ENCODE data around the gene PHYH.
"Not testable (repeated sequence)": the region's sequence is repeated elsewhere in the genome, so short reads cannot be mapped to it uniquely, and the experiment has no call there.

The PHYH gene

GRCh38 chr10:13271552-13272163, 28.2 kb downstream of the PHYH start:
- peak; percentile 15 to 36 for DNase-seq (ENCODE audit: low read depth in 2 of 2)

GRCh38 chr10:13270877-13271551, 28.9 kb downstream of the PHYH start:
- DNase-seq (ENCODE audit: low read depth in 2 of 2), result no peak

- no peak for DNase-seq (ENCODE audit: low read depth in 2 of 2)
These were observed 31.0 kb downstream of the PHYH start for GRCh38 chr10:13268841-13269240.

- no peak for DNase-seq (ENCODE audit: low read depth in 2 of 2)
These were observed 31.6 kb downstream of the PHYH start for GRCh38 chr10:13268310-13268709.

- DNase-seq (ENCODE audit: low read depth in 2 of 2), result no peak
These were observed 36.3 kb downstream of the PHYH start for GRCh38 chr10:13263591-13263990.

GRCh38 chr10:13262433-13262832, 37.4 kb downstream of the PHYH start:
- no peak for DNase-seq (ENCODE audit: low read depth in 2 of 2)

- DNase-seq (ENCODE audit: low read depth in 2 of 2), result no peak
These were observed 42.2 kb downstream of the PHYH start for GRCh38 chr10:13257621-13258140.

GRCh38 chr10:13256627-13257026, 43.2 kb downstream of the PHYH start:
- DNase-seq (ENCODE audit: low read depth in 2 of 2), result no peak

- DNase-seq (ENCODE audit: low read depth in 2 of 2), result no peak
These were observed 46.1 kb downstream of the PHYH start for GRCh38 chr10:13253726-13254125.

- DNase-seq (ENCODE audit: low read depth in 2 of 2), result no peak
These were observed 52.1 kb downstream of the PHYH start for GRCh38 chr10:13247784-13248183.

GRCh38 chr10:13247246-13247645, 52.6 kb downstream of the PHYH start:
- no peak for DNase-seq (ENCODE audit: low read depth in 2 of 2)

- DNase-seq (ENCODE audit: low read depth in 2 of 2), result not testable (repeated sequence)
These were observed 57.6 kb downstream of the PHYH start for GRCh38 chr10:13242260-13242659.

- no peak for DNase-seq (ENCODE audit: low read depth in 2 of 2)
These were observed 58.3 kb downstream of the PHYH start for GRCh38 chr10:13241613-13242012.

- no peak for DNase-seq (ENCODE audit: low read depth in 2 of 2)
These were observed 59.9 kb downstream of the PHYH start for GRCh38 chr10:13239923-13240322.

- DNase-seq (ENCODE audit: low read depth in 2 of 2), result no peak
These were observed 61.4 kb downstream of the PHYH start for GRCh38 chr10:13238271-13239077.

GRCh38 chr10:13236638-13237037, 63.2 kb downstream of the PHYH start:
- DNase-seq (ENCODE audit: low read depth in 2 of 2), result no peak

GRCh38 chr10:13234736-13235135, 65.1 kb downstream of the PHYH start:
- DNase-seq (ENCODE audit: low read depth in 2 of 2), result not testable (repeated sequence)

GRCh38 chr10:13234172-13234571, 65.7 kb downstream of the PHYH start, which contains the start of gene UCMA:
Gene UCMA, minus strand, starts transcription at chr10:13234374. Its CDS starts 116 bp downstream, at chr10:13234258.
- DNase-seq (ENCODE audit: low read depth in 2 of 2), result no peak

GRCh38 chr10:13233358-13233757, 66.5 kb downstream of the PHYH start:
- no peak for DNase-seq (ENCODE audit: low read depth in 2 of 2)

GRCh38 chr10:13231808-13232207, 68.1 kb downstream of the PHYH start:
- no peak for DNase-seq (ENCODE audit: low read depth in 2 of 2)

- no peak for DNase-seq (ENCODE audit: low read depth in 2 of 2)
These were observed 68.7 kb downstream of the PHYH start for GRCh38 chr10:13231190-13231589.

Data from stimulated activated CD4-positive, alpha-beta T cell treated with anti-CD3 and anti-CD28 coated beads, Interleukin-15, amount 100 ng/mL, for 48 hours (primary cell).